Suprapubic skin (tissue), 4 donors: ENCODE measurements around the gene PSME1.

Experiments used
- CTCF ChIP-seq, 2 donors: fragments of 200-600 bp in 1 of 2; fragments of 450-650 bp in 1 of 2; sonication (generic) in 1 of 2; IDR thresholded peaks; one replicate each; pipeline ENCODE4 v1.5.1; 2016 to 2019; ENCODE audit warnings: antibody characterized with exemption in 2 of 2, mild to moderate bottlenecking in 1 of 2, moderate library complexity in 1 of 2
- POLR2A ChIP-seq, 2 donors: fragments of 450-650 bp; IDR thresholded peaks; one replicate each; pipeline ENCODE4 v1.6.1; 2017; ENCODE audit warnings: antibody characterized with exemption in 2 of 2, mild to moderate bottlenecking in 2 of 2, moderate library complexity in 2 of 2
- POLR2AphosphoS5 ChIP-seq, 3 donors: sonication (generic); formaldehyde crosslinking; IDR thresholded peaks; one replicate each; pipeline ENCODE4 v1.6.1; 2017; ENCODE audit warnings: antibody characterized with exemption in 3 of 3

GRCh38 chr14:24187539-24187915 lies 51.5 kb downstream of the PSME1 start:
- TF ChIP-seq POLR2AphosphoS5 (IDR thresholded peaks at IDR 0.05) (no peak), CTCF (IDR thresholded peaks at IDR 0.05) (no peak), POLR2A (IDR thresholded peaks at IDR 0.05) (no peak)
